ENCODE measurements around the gene OR51V1.

The OR51V1 gene

DNA sequence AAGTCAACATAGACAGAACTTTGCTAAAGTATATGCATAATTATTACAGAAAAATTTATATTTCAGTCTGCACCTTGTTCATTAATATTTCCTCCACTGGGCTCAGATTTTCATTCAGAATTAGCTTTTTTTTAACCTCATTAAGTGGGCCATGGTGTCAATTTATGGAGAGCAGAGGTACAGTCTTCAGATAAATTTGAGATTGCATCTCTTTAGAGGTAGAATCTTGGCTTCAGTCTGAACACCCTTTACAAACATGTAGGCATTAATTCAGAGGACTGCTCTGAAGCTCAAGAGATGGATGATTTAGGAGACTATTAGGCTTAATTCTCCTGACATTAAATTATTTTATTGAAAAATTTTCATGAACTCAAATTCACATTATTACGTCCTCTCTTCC is 29.8 kb upstream of the OR51V1 start:
- no peak for DNase-seq (ENCODE audit: low read depth in 2 of 2)

DNA sequence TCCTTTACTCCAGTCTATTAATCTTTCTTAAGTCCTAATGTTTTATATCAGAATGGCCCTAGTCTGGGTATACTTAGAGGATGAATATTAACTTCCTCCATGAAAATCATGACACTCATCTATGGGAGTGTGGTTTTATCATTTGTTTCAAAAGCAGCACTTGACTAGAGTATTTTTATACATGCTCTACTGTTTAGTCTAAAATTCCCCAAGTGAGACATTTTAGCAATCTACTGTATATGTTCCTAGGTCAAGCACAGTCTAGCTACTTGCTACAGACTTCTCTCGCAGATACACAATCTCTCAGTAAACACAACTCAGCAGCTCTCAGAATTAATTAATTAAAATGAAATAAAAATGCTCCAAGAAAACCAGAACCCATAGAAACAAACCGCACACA is 29.3 kb upstream of the OR51V1 start:
- no peak for DNase-seq (ENCODE audit: low read depth in 2 of 2)

DNA sequence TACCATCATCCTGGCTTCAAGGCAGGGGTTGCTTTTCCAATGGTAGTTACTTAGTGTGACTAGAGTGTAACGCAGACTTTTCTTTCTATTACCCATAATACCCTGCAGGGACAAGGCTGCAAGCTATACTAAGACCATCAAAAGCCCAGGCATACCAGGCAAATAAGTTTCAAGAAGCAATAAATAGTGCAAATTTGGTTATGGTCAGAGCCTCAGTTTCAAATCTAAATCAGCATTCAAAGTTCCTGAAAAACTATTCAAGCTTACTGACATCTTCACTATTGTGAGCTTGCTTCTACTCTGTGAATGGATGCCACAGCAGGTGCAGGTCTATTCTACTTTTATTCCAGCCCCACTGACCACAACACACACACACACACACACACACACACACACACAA is 28.9 kb upstream of the OR51V1 start:
- DNase-seq (ENCODE audit: low read depth in 2 of 2): no peak

DNA sequence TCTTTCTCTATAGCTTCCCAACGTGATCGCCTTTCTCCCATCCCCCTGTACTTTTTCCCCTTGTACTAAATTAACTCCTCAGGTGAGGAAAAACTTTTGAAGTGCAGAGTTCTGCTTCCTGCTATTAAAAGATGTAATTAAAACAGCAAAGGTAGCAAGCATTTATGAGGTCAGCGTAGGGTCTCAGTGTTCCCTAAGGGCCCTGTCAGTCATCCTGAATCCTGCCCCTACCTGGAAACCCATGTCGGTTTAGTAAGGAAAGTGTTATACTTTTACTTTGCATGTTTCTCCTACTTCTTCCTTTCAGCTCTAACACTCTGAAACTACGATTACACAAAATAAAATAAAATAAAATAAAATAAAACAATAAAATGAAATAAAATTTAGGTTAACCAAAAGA is 27.6 kb upstream of the OR51V1 start:
- DNase-seq (ENCODE audit: low read depth in 2 of 2): no peak

DNA sequence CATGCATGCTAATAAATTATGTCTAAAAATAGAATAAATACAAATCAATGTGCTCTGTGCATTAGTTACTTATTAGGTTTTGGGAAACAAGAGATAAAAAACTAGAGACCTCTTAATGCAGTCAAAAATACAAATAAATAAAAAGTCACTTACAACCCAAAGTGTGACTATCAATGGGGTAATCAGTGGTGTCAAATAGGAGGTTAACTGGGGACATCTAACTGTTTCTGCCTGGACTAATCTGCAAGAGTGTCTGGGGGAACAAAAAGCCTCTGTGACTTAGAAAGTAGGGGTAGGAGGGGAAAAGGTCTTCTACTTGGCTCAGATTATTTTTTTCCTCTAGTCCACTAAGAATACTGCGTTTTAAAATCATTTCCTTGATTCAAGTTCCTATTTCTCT is 27.2 kb upstream of the OR51V1 start:
- no peak for DNase-seq (ENCODE audit: low read depth in 2 of 2)

DNA sequence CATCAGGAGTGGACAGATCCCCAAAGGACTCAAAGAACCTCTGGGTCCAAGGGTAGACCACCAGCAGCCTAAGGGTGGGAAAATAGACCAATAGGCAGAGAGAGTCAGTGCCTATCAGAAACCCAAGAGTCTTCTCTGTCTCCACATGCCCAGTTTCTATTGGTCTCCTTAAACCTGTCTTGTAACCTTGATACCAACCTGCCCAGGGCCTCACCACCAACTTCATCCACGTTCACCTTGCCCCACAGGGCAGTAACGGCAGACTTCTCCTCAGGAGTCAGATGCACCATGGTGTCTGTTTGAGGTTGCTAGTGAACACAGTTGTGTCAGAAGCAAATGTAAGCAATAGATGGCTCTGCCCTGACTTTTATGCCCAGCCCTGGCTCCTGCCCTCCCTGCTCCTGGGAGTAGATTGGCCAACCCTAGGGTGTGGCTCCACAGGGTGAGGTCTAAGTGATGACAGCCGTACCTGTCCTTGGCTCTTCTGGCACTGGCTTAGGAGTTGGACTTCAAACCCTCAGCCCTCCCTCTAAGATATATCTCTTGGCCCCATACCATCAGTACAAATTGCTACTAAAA is 26.3 kb upstream of the OR51V1 start, which contains the start of gene HBB:
HBB (minus strand) TSS at position 340 of the 579 bp plus-strand sequence; CDS start at position 290, 50 bp downstream.
- no peak for DNase-seq (ENCODE audit: low read depth in 2 of 2)

DNA sequence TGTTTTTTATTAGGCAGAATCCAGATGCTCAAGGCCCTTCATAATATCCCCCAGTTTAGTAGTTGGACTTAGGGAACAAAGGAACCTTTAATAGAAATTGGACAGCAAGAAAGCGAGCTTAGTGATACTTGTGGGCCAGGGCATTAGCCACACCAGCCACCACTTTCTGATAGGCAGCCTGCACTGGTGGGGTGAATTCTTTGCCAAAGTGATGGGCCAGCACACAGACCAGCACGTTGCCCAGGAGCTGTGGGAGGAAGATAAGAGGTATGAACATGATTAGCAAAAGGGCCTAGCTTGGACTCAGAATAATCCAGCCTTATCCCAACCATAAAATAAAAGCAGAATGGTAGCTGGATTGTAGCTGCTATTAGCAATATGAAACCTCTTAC is 25.0 kb upstream of the OR51V1 start:
- DNase-seq (ENCODE audit: low read depth in 2 of 2): no peak

DNA sequence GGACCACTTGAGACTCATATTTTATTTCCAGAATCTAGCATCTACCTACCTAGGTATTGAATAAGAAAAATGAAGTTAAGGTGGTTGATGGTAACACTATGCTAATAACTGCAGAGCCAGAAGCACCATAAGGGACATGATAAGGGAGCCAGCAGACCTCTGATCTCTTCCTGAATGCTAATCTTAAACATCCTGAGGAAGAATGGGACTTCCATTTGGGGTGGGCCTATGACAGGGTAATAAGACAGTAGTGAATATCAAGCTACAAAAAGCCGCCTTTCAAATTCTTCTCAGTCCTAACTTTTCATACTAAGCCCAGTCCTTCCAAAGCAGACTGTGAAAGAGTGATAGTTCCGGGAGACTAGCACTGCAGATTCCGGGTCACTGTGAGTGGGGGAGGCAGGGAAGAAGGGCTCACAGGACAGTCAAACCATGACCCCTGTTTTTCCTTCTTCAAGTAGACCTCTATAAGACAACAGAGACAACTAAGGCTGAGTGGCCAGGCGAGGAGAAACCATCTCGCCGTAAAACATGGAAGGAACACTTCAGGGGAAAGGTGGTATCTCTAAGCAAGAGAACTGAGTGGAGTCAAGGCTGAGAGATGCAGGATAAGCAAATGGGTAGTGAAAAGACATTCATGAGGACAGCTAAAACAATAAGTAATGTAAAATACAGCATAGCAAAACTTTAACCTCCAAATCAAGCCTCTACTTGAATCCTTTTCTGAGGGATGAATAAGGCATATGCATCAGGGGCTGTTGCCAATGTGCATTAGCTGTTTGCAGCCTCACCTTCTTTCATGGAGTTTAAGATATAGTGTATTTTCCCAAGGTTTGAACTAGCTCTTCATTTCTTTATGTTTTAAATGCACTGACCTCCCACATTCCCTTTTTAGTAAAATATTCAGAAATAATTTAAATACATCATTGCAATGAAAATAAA is 24.3 kb upstream of the OR51V1 start:
- no peak for DNase-seq (ENCODE audit: low read depth in 2 of 2)

DNA sequence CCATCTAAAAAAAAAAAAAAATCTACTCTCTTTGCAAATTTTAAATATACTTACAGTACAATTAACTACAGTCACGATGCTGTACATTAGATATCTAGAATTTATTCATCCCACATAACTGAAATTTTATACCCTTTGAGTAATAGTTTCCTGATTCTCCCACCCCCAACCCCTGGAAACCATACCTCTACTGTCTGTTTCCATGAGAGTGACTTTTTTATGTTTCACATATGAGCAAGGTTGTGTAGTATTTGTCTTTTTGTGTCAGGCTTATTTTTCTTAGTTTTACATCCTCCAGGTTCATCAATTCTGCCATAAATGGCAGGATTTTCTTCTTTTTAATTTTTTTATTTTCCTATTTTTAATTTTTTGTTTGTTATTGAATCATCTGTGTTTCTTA is 23.2 kb upstream of the OR51V1 start:
- DNase-seq (ENCODE audit: low read depth in 2 of 2): no peak

DNA sequence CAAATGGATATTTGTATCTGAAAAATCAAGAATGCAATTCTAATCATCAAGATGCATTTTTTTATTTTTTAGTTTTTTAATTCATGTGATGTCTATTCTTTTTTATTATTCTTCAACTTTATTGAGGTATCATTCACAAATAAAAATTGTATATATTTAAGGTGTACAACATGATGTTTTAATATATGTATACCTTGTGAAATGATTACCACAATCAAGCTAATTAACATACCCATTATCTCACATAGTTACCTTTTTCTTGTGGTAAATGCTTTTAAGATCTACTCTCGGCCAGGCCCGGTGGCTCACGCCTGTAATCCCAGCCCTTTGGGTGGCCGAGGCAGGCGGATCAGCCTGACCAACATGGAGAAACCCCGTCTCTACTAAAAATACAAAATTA is 22.7 kb upstream of the OR51V1 start:
- no peak for DNase-seq (ENCODE audit: low read depth in 2 of 2)

DNA sequence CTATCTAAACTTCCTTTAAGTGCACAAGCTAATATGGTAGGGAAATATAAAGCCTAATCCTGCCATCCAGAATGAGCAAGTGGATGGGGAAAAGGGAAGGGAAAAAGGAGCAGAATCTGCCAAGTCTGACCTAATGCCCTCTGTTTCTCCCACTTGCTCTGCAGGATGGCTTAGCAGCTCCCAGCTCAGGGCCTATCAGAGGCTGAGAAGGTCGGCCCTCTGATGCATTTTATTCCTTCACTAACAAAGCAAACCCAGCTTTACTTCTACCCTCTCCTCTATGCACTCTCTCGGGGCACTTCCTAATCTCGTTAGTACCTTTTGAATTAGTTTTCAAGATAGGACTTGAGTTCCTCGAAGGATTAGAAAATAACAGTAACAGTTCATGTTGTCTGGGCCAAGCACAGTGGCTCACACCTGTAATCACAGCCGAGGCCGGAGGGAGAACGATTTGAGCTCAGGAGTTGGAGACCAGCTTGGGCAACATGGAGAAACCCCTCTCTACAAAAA is 9.9 kb upstream of the OR51V1 start:
- DNase-seq (ENCODE audit: low read depth in 2 of 2): no peak

DNA sequence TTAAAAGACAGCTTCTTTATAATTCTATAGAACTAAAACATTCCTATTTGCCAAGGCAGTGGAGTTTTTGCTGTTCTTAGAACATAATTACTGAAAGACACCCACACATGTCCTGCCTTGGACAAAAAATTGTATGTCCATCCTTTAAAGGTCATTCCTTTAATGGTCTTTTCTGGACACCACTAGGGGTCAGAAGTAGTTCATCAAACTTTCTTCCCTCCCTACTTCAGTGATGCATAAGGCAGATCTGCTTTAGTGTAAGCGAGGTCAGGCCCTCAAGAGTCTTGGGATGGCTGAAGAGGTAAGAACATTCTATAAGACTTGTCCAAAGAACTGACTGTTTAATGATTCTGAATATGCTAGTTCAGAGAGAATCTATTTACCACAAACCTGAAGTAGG is 4.3 kb upstream of the OR51V1 start:
- no peak for DNase-seq (ENCODE audit: low read depth in 2 of 2)

DNA sequence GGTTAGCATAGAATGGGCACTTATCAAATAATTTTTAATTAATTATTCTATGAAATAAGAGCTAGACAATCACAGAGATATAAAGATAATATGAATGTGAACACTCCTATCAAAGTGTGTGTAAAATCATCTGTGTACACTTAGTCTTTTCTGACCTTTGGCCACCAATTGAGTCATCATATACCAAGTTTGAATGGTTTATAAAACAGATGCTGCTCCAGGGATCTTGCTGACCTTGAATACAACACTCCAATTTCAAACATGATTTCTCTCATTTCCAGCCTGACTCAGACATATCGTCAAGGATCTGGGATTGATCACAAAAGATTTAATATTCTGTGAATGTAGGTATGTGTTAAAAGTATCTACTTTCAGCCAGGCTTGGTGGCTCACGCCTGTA is 2.9 kb upstream of the OR51V1 start:
- DNase-seq (ENCODE audit: low read depth in 2 of 2): no peak

DNA sequence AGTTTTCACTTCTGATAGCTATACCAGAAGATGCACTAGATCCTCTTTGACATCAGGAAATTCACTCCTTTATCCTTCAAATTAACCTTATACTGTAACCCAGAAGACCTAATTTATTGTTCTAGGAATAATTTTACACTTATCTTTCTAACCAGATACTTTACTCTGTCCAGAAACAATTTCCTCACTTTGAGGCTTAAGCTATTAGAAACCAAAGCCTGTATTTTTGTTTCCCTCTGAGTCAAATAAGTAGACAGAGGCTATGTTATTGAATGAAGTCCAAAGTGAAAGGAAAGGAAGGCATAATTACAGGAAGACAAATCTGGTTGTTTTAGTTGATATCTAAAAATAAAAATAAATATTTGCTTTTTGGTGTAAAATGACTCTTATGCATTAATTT is 2.2 kb downstream of the OR51V1 start:
- DNase-seq (ENCODE audit: low read depth in 2 of 2): no peak

DNA sequence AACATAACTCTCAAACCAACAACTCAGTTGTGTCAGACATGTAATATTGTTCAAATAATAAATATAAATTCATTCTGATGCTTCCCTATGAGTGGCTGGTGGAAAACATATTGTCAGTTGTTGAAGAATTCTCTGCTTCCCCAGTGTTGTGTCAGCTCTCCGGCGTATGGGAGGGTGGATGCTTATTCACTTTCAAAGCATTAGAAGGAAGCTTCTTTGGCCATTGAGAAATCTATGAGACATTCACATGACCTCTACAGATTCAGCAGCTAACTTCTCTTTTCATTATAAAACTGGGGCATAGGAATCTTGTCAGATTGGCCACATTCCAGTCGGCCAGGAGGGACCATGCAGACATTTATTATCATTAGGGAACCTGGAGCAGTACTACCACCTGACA is 2.9 kb downstream of the OR51V1 start:
- DNase-seq (ENCODE audit: low read depth in 2 of 2): no peak

DNA sequence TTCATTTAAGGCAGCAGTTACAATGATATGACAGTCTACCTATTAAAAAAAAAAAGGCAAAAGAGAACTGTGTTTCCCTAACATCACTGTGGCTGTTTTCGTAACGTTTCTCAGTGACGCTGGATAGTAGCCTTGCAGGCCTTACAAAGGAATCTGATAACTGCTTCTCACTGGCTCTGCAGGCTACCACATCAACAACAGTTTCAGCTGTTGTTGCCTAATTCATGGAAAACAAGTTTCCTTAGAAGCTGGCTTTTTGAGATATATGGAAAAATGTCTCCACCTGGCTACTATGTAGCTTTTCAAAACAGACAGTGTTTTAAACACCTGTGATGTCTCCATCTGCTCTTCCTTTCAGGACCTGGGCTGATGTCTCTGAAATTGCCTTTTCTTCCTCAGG is 3.8 kb downstream of the OR51V1 start:
- no peak for DNase-seq (ENCODE audit: low read depth in 2 of 2)

DNA sequence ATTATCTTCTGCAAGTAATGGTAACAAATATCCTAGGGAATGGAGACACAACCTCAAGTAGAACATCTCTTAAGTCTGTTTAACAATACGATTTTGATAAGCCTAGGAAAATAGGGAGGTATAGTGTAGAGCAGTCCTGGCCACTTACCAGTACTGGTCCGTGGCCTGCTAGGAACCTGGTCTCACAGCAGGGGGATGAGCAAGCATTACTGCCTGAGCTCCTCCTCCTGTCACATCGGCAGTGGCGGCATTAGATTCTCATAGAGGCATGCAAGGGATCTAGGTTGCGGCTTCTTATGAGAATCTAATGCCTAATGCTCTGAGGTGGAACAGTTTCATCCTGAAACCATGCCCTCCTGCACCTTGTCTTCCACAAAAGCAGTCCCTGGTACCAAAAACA is 4.4 kb downstream of the OR51V1 start:
- DNase-seq (ENCODE audit: low read depth in 2 of 2): no peak

DNA sequence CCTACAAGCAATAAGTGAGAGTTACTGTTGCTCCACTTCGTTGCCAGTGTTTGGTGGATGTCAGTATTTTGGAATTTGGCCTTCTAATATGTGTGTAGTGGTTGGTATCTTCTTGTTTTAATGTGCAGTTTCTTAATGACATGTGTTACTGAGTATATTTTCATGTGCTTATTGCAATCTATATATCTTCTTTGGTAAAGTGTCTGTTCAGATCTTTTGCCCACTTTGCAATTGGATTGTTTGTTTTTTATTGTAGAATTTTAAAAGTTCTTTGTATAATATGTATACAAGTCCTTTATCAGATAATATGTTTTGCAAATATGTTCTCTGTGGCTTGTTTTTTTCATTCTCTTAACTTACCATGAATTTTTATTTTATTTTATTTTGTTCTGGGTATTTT is 7.7 kb downstream of the OR51V1 start:
- DNase-seq (ENCODE audit: low read depth in 2 of 2): no peak

DNA sequence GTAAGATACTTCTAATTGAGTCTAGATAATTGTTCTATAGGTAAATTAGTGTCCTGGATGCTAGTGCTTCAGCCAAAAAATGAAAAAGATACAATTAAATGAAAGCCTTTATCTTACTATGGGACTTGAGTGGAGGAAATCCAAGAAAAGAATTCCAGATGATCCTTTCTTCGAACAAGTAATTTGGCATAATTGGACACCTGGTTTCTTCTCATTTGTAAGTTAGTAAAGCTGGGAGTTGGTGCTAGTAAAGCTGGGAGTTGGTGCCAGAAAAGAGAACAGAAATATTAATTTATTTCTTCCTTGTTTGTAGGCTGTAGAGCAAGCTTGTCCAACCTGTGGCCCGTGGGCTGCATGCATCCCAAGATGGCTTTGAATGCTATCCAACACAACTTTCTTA is 12.3 kb downstream of the OR51V1 start:
- DNase-seq (ENCODE audit: low read depth in 2 of 2): no peak

DNA sequence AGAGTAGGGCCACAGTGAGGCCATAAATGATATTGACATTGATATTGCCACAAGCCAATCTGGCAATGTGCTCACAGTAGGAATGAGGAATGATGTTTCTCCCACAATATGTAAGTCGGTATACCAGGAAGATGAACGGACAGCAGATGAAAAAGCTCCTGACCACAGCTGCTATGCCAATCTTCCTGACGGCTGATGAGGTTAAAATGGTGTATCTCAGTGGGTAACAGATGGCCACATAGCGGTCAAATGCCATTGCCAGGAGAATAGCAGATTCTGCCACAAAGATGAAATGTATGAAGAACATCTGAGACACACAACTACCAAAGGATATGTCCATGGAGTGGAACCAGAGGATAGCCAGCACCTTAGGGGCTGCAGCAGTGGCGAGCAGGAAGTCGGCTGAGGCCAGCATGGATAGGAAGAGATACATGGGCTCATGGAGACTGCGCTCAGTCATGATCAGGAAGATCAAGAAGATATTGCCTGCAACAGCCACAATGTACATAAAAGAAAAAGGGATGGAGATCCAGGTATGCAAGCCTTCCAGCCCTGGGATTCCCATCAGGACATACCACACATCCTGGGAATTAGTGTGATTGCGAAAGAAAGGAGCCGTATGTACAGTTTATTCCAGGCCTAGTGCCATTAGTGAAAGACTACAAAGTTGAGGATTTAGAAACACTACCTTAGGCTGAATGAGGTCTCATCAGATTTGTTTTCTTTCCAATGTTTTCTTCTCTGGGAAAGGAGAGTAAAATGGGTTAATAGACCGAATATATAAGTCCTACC is 22.2 kb downstream of the OR51V1 start:
- DNase-seq (ENCODE audit: low read depth in 2 of 2): no peak

DNA sequence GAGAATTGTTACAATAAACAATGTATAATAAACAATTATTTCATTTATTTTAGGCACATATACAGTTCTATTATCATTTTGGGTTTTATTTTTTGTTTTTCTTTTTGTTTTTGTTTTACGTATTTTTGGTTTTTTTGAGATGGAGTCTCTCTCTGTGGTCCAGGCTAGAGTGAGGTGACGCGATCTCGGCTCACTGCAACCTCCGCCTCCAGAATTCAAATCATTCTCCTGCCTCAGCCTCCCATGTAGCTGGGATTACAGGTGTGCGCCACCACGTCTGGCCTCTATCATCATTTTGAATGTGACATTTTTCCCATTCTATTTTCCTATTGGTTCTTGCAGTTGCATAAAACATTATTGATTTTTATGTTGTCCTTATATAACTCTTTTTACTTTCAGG is 25.5 kb downstream of the OR51V1 start:
- no peak for DNase-seq (ENCODE audit: low read depth in 2 of 2)

DNA sequence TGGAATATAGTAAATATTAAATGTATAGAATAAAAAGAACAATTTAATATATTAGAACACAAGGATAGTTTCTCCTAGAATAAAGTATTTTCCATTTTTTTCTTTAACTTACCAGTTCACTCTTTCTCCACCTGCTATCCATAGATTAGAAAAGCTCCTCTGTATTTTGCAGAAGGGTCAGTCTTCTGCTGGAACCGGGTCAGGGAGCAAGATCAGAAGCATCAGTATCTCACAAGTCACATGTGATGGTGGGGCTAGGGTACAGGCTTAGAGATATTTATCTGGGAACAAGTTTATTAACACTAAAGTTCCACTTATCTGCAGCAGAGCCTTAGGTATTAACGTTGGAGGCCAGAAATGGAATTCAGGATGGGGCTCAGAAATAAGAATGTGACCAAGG is 28.6 kb downstream of the OR51V1 start:
- no peak for DNase-seq (ENCODE audit: low read depth in 2 of 2)

Measured in stimulated activated CD8-positive, alpha-beta memory T cell treated with anti-CD3 and anti-CD28 coated beads, Interleukin-2, amount 100 ng/mL, for 1 hour (primary cell).